Immature natural killer cell (primary cell): ENCODE measurements around the gene NFKBIE. TPM values are rescaled to one million over a fixed set of nuclear protein-coding genes. Genes with fewer than 3 reads are reported as not detected.
A peak's percentile ranks its signal among the peaks of the same experiment; 100 is the strongest.

Source experiments
- DNase-seq, 3 donors: peaks; one replicate each; pipeline ENCODE4 v3.0.0; 2022; ENCODE audit warnings: mixed read lengths in 1 of 3
- H3K27ac Mint-ChIP-seq, 6 donors: one replicate each; pipeline ENCODE4 v1.8.0; 2020; ENCODE audit warnings: mixed read lengths in 6 of 6, mild to moderate bottlenecking in 5 of 6, inconsistent platforms in 4 of 6, moderate library complexity in 3 of 6
- H3K27me3 Mint-ChIP-seq, 3 donors: one replicate each; pipeline ENCODE4 v1.8.0; 2020 to 2021; ENCODE audit warnings: low read depth in 3 of 3, mild to moderate bottlenecking in 3 of 3, mixed read lengths in 3 of 3, moderate library complexity in 3 of 3, inconsistent platforms in 1 of 3
- H3K36me3 Mint-ChIP-seq, 3 donors: one replicate each; pipeline ENCODE4 v1.8.0; 2020; ENCODE audit warnings: mixed read lengths in 3 of 3, inconsistent platforms in 2 of 3, mild to moderate bottlenecking in 2 of 3
- H3K4me1 Mint-ChIP-seq, 2 donors: one replicate each; pipeline ENCODE4 v1.8.0; 2020; ENCODE audit warnings: inconsistent platforms in 2 of 2, mild to moderate bottlenecking in 2 of 2, mixed read lengths in 2 of 2, moderate library complexity in 1 of 2
- H3K4me3 Mint-ChIP-seq, 5 donors: one replicate each; pipeline ENCODE4 v1.8.0; 2020; ENCODE audit warnings: mild to moderate bottlenecking in 5 of 5, mixed read lengths in 5 of 5, inconsistent platforms in 3 of 5, moderate library complexity in 3 of 5
- H3K9me3 Mint-ChIP-seq, 6 donors: one replicate each; pipeline ENCODE4 v1.8.0; 2020; ENCODE audit warnings: mild to moderate bottlenecking in 6 of 6, mixed read lengths in 6 of 6, inconsistent platforms in 4 of 6, moderate library complexity in 3 of 6
- polyA plus RNA-seq, 3 donors: library from polyadenylated mRNA; unstranded; fragments of 300-500 nt; fragmentation: Illumina TruSeq; gene quantifications; one replicate each; pipeline ENCODE4 v1.2.3, GENCODE V29; 2021

The NFKBIE gene
- polyA plus RNA-seq, 3 donors from 2014 or later: 3.8 to 8.4 (median 8.3) TPM

DNA sequence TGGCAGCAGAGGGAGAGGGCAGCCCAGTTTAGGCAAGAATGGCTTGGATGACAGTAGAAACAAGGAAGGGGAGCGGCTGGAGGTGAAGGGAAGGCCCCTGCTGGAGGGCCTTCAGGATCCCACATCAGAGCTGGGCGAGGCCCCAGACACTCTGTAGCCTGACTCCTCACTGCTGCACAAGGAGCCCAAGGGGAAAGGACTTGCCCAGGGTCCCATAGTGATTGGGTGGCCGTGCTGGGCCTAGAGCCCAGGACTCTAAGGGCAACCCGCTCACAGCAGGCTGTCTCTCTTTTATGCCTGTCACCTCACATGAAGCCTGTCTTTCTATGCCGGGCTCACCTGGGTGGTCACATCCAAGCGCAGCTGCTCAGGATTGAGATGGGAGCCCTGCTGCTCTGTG is 38.5 kb upstream of the NFKBIE start:
- Mint-ChIP-seq H3K27ac (no peak overlapping the region), H3K27me3 (peaks cover 0 to 5% (median 5%) of the 10 kb centered on the region in 3 donors), H3K36me3 (peaks cover 5 to 27% (median 13%) of the 10 kb centered on the region in 3 donors), H3K4me1 (no peaks in the 10 kb centered on the region), H3K9me3 (no peaks in the 10 kb centered on the region), H3K4me3 (no peak overlapping the region)
- no peak for DNase-seq

DNA sequence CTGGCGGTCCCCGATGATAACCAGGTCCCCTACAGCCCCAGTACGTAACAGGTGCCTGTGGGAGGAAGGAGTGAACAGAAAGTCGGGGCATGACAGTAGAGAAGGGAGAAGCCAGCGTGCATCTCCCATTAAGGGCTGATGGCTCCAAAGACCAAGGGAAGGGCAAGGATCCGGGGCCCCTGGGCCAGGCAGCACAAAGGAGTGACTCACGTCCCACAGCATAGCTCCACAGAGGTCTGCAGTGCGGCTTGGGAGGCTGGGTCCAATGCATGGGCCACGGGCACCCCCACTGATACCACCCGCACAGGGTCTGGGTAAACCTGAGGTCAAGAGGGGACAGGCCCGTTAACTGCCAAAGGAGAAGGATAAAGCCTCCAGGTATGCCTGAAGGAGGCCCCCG is 37.5 kb upstream of the NFKBIE start:
- H3K9me3 Mint-ChIP-seq: no peaks in the 10 kb centered on the region
- peaks cover 0 to under 1% of the 10 kb centered on the region in 2 donors for H3K4me1 Mint-ChIP-seq
- no peak for DNase-seq
- H3K36me3 Mint-ChIP-seq: peaks cover 5 to 23% (median 10%) of the 10 kb centered on the region in 3 donors
- H3K27me3 Mint-ChIP-seq: peaks cover 0 to 5% (median 5%) of the 10 kb centered on the region in 3 donors
- no peak overlapping the region for H3K27ac Mint-ChIP-seq
- H3K4me3 Mint-ChIP-seq: no peak overlapping the region

DNA sequence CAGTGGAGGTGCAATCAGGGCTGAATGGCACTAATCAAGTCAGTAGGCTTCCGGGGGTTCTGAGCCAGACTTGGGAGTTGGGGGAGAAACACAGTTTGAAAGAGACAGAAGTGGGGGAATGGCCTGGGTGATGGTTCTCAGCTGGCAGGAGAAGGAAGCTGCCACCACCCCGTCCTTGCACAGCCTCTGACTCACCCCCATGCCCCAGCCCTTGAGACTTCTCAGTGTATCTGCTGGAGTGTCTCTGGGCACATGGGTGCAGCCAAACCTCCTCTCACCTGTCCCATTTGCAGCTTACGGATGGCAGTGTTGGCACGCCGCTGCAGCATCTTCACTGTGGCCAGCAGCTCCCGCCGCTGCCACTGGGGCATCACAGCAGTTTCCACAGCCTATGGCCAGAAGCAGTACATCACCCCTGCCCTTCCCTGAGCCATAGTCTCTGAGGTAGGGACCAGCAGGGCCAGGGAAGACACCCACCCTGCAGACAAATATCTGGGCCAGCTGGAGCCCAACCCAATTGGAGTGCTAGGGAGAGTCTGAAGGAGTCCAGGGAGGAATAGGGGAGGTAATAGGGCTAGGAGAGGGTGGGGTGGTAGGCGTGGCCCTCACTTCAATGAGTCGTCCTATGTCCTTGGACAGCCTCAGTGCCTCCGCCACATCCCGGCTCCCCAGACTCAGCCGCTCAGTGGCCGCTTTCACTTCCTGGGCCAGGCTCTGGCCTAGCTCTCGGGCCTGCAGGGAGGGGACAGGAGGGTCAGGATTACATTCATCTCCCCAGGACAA is 36.6 kb upstream of the NFKBIE start:
- no peak for DNase-seq
- Mint-ChIP-seq H3K4me1 (peaks cover 0 to 4% of the 10 kb centered on the region in 2 donors), H3K9me3 (no peaks in the 10 kb centered on the region), H3K36me3 (peaks cover 5 to 20% (median 9%) of the 10 kb centered on the region in 3 donors), H3K4me3 (no peak overlapping the region), H3K27ac (no peak overlapping the region), H3K27me3 (peaks cover under 1 to 6% (median 5%) of the 10 kb centered on the region in 3 donors)

DNA sequence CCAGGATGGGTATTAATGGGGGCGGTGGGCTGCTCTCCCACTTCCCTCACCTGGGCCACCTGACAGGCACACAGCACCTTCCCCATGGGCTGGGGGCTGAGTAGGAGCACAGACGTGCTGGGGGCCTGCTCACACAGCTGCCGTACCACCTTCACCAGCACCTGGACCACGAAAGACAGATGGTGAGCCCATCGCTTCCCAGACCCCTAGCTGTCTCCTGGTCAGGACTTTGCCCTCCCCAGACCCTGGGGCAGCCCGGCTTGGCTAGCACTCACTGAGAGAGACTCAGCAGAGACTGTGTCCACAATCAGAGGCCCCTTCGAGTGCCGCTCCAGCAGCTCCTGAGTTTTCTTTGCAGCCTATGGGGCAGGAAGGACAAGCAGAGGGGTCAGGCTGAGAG is 35.8 kb upstream of the NFKBIE start:
- Mint-ChIP-seq H3K4me3 (no peak overlapping the region), H3K9me3 (peaks cover 0 to 3% (median 0%) of the 10 kb centered on the region in 6 donors), H3K27ac (no peak overlapping the region), H3K36me3 (peaks cover 5 to 20% (median 9%) of the 10 kb centered on the region in 3 donors), H3K27me3 (peaks cover 9 to 11% (median 10%) of the 10 kb centered on the region in 3 donors), H3K4me1 (peaks cover 0 to 7% of the 10 kb centered on the region in 2 donors)
- no peak for DNase-seq

DNA sequence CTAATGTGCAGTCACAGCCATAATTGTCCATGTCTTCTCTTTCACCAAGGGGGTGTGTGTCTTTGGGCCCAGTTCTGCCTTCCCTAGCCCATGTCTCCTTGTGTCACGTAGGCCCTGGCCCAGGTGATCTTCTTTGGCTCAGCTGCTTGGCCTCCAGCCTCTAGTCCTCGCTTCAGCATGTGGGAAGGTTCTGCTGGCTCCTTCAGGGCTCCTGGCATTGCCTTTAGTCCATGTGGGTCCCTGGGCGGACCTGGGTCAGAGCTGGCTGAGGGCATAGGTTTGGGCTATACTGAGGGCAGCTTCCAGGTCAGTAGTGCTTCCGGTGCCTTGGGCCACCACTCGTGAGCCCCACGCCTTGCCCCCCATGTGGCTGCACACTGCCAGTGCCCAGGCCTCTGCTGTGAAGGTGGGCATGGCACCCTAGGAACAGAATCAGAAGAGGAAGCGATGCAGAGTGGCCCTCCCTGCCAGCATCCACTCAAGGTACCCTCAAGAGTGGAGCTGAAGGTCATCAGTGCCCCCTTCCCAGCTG is 35.0 kb upstream of the NFKBIE start:
- Mint-ChIP-seq H3K4me1 (peaks cover 0 to 7% of the 10 kb centered on the region in 2 donors), H3K4me3 (no peak overlapping the region), H3K36me3 (peaks cover 5 to 16% (median 9%) of the 10 kb centered on the region in 3 donors), H3K27ac (peak overlapping the region in 1 of 6 donors; percentile 39), H3K27me3 (peaks cover 9 to 11% (median 11%) of the 10 kb centered on the region in 3 donors), H3K9me3 (peaks cover 0 to 3% (median 0%) of the 10 kb centered on the region in 6 donors)
- no peak for DNase-seq

DNA sequence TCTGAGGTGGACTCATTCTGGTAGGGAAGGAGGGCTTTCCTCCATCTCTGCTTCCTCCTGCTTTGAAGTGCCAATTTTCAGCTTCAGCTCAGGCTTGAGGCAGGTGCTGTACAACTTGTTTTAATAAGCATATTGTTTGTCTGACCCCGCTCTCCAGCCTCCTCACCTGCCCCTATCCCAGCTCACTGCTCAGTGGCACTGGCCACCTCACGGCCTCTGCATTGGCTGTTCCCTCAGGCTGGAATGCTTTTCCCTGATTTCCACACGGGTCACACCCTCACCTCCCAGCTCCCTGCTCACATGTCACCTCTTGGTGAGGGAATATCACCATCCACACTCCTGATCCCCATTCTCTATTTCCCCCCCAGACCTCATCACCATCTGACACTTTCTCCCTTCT is 33.5 kb upstream of the NFKBIE start:
- Mint-ChIP-seq H3K9me3 (peaks cover 0 to 3% (median 0%) of the 10 kb centered on the region in 6 donors), H3K36me3 (peaks cover 8 to 15% (median 9%) of the 10 kb centered on the region in 3 donors), H3K27ac (no peak overlapping the region), H3K4me3 (peak overlapping the region in 2 of 5 donors; percentile 42 to 60), H3K27me3 (peaks cover 11 to 15% (median 12%) of the 10 kb centered on the region in 3 donors), H3K4me1 (peaks cover 0 to 7% of the 10 kb centered on the region in 2 donors)
- no peak for DNase-seq

DNA sequence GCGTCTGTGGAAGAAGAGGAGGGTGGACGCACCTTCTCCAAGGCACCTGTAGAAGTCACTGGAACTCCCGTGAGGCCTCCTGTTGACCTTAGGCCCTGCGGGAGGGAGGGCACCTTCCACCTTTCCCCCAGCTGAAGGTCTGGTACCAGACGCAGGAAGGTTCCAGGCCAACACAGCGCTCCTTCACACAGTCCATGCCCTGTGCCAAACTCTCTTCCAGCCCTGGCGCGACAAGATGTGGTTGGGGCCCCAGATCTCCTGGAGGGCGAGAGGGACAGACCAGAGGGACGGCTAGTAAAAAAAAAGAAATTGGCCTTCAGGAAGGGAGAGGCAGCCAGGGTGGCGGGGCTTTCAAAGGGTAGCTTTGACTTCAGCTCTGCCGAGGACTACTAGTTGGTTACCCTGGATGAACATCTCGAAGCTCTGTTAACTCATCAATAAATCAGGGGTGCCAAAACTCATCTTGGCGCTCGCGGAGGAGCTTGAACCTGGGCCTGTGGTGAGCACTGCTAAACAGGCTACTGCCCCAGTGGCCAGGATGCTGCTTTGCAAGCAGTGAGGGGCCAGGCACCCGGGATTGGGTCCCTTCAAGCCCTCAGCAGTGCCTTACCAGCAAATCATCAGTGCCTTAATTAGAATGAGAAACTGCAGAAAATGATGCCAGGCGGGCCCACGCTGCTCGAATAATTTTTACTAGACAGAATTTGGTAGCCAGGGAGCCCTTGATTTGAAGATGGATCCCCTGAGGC is 32.9 kb upstream of the NFKBIE start:
- peak overlapping the region in 4 of 5 donors; percentile 21 to 67 (median 45) for H3K4me3 Mint-ChIP-seq
- H3K36me3 Mint-ChIP-seq: peaks cover 8 to 15% (median 9%) of the 10 kb centered on the region in 3 donors
- peaks cover 12 to 18% (median 13%) of the 10 kb centered on the region in 3 donors for H3K27me3 Mint-ChIP-seq
- peak overlapping the region in 1 of 6 donors; percentile 34 for H3K27ac Mint-ChIP-seq
- H3K4me1 Mint-ChIP-seq: peaks cover 0 to 7% of the 10 kb centered on the region in 2 donors
- peaks cover 0 to 3% (median 0%) of the 10 kb centered on the region in 6 donors for H3K9me3 Mint-ChIP-seq
- DNase-seq: no peak

DNA sequence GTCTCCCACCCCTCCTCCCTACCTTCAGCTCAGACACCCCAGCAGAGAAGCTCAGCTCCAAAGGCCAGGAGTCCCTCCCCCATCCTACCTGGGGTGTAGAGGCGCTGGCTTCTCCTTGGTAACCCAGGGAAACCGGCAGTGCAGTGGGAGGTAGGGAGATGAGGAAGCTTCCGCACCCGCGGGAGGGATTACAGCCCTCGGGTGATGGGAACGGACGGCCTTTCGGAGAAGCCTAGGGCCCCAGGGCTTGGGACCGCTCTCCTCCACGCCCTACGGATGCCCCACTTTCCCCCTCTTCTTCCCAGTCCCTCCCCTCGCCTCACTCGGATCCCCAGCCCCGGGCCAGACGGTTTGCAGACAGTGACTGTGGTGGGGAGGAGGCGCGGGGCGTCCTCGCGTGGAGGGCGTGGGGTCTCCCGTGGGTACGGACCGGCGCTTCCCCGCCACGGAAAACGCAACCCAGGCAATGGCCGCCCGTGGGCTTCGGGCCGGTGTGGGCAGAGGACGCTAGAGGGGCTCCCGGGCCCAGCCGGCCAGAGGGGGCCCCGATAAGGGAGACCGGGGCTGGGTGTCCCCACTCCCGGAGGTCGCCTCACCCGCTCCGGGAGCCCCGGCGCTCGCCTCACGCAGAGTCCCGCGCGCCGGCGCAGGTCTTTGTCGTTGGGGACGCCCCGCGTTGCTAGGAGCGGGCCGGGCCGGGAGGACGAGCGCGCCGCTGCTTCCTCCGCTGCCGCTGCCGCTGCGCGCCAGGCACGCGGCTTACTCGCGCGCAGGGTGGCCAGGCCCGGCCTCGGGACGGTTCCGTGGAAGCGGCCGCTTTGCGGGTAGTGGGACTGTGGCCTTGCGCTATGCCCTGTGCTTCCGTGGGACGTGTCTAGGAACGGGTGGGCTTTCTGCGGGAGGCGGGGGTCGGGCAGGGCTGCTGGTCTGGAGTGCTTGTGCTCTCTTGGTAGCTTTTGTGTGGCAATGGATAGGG is 32.0 kb upstream of the NFKBIE start:
- Mint-ChIP-seq H3K27me3 (peaks cover 12 to 22% (median 13%) of the 10 kb centered on the region in 3 donors), H3K4me1 (peaks cover 0 to 7% of the 10 kb centered on the region in 2 donors), H3K27ac (peak overlapping the region in 1 of 6 donors; percentile 34), H3K9me3 (peaks cover 0 to 3% (median 0%) of the 10 kb centered on the region in 6 donors), H3K36me3 (peaks cover 8 to 15% (median 9%) of the 10 kb centered on the region in 3 donors), H3K4me3 (peak overlapping the region; percentile 29 to 67 (median 40))
- DNase-seq: peak; percentile 10 to 29 (median 17)

DNA sequence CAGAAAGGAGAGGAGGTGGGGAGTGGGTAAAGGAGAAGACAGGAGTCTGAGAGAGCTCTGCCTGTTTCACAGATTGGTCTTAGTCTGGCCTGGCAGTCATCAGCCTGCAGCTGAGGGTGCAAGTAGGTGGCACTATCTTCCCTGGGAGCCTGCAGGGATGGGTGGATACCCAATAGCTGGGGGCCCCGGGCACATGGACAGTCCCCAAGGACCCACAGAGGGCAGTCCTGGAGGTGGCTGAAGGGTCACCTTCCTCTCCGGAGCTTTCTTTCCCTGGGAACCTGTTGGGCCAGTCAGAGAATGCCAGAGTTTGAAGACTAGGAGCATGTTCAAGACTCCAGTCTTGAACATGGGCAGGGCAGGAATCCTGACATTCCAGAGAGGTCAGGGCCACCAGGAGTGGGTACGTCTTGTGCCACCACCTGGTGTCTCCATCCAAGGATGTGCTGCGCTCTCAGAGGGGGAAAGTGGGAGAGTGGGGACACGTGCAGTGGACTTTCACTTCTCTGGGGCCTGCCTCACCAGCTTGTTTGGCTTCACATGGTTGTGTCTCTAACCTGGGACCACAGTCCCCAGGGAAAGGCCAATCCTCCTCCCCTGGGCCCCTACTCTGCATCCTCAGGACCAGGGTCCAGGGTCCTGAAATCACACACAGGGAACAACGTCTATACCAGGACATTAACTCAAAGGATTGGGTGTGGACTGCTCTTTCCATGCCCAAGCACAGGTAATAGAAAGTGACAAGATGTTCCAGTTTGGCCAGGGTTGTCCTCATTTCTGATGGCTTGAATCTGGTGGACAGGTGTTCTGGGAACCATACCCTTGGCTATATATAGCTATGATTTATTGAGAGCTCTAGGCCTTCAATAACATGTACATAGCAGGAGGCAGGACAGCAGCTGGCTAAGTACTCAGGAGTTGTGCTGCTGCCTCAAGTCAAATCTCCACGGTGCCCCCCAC is 29.8 kb upstream of the NFKBIE start:
- Mint-ChIP-seq H3K9me3 (peaks cover 0 to 3% (median 0%) of the 10 kb centered on the region in 6 donors), H3K4me3 (no peak overlapping the region), H3K27me3 (peaks cover 11 to 26% (median 15%) of the 10 kb centered on the region in 3 donors), H3K36me3 (peaks cover 0 to 3% (median 2%) of the 10 kb centered on the region in 3 donors), H3K4me1 (peaks cover 0 to 7% of the 10 kb centered on the region in 2 donors), H3K27ac (no peak overlapping the region)
- no peak for DNase-seq

DNA sequence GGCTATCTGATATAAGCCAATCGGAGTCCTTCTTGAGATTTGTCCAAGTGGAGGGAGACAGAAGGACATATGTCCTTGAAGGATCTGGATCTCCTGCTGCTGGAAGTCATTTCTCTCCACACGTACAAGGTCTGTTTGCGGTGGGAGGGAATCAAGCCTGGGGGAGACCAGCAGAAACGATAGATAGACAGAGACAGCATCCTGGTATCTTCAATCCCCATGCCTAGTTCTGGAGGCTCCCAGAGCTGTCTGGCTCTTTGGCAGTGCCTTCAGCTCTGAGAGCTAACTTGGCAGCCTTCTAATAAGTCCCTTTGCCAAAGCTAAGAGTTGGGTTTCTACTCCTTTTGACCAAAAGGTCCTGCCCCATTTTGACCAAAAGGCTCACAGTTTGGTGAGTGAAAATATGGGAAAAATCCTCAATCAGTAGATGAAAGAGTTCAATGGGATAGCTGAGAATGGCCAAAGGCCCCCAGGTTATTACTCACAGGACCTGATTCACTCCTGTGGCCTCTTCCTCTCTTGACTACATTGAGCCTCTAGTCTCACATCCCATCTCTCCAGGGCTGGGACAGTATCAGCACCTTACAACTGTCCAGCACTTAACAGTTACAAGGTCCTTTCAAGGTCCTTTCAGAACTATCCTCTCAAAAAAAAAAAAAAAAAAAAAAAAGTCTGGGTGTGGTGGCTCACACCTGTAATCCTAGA is 27.5 kb upstream of the NFKBIE start:
- Mint-ChIP-seq H3K9me3 (peaks cover 0 to 3% (median 0%) of the 10 kb centered on the region in 6 donors), H3K4me3 (no peak overlapping the region), H3K4me1 (peaks cover 0 to 7% of the 10 kb centered on the region in 2 donors), H3K36me3 (peaks cover 0 to 3% (median 0%) of the 10 kb centered on the region in 3 donors), H3K27me3 (peaks cover 11 to 23% (median 22%) of the 10 kb centered on the region in 3 donors), H3K27ac (no peak overlapping the region)
- no peak for DNase-seq

DNA sequence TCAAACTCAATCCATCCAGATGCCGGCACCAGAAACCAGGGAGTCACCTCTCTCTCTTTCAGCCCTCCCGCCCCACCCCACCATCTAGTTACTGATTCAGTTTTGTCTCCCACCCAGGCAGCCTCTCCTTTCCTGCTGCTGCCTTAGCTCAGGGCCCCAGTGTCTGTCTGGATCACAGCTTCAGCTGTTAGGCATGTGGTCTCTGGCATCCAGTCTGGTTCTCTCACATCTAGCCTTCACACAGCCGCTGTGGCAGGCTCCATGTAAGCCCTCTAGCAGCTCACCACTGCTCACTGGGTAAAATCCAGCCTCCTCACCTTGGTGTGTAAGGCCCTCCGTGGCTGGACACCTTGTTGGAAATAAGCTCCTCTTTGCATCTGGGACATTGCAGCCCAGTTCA is 26.5 kb upstream of the NFKBIE start:
- H3K9me3 Mint-ChIP-seq: peaks cover 0 to 3% (median 0%) of the 10 kb centered on the region in 6 donors
- H3K4me1 Mint-ChIP-seq: peaks cover 0 to 2% of the 10 kb centered on the region in 2 donors
- peaks cover 9 to 24% (median 22%) of the 10 kb centered on the region in 3 donors for H3K27me3 Mint-ChIP-seq
- peaks cover 0 to 3% (median 0%) of the 10 kb centered on the region in 3 donors for H3K36me3 Mint-ChIP-seq
- no peak overlapping the region for H3K4me3 Mint-ChIP-seq
- no peak for DNase-seq
- H3K27ac Mint-ChIP-seq: no peak overlapping the region
